Heart left ventricle (tissue), 13 donors: ENCODE measurements around the gene RNF123.

ENCODE experiments used
- POLR2A ChIP-seq, 2 donors: fragments of 450-650 bp; IDR thresholded peaks; one replicate each; pipeline ENCODE4 v1.6.1; 2017; ENCODE audit warnings: antibody characterized with exemption in 2 of 2, mild to moderate bottlenecking in 2 of 2, moderate library complexity in 2 of 2
- TF ChIP-seq, protein P1 (sequence below), 12 donors: fragments of 200-600 bp; sonication (generic) in 4 of 12; IDR thresholded peaks; one replicate each; pipeline versions ENCODE4 v1.5.0 to v1.8.0; 2018 to 2022; ENCODE audit warnings: antibody characterized with exemption in 12 of 12, mild to moderate bottlenecking in 5 of 12
- donor health status: ischemic (EF 13 %, LVEDD 7.1; RV severe dilation, severe dysfunction).
- donor health status: DM: no; HTN: yes; CAD: no.
- donor health status: DM: no; HTN: no; CAD: no.
- donor health status: ischemic (EF 25% LVEDD 6.9; RV normal size, moderate dysfunction).
- donor health status: ischemic (EF 25% LVEDD 5.7; RV mildly dilated, moderate dysfunction).
- donor health status: ischemic (EF 35%, LVEDD 5.7; RV mildly dilated, moderate dysfunction).
- donor health status: nonischemic (EF 11% LVEDD 7.7; RV severe dilation, severe dysfunction).
- donor health status: DM: yes; HTN: yes; CAD: no.
- donor health status: PGD.
- donor health status: ischemic (EF 29% LVEDD 5.4; RV normal size, mild dysfunction).
- donor health status: nonischemic (EF 23%, LVEDD 6.1; RV moderate dilation, normal function).

GRCh38 chr3:49714728-49715550 is 25.6 kb downstream of the RNF123 start:
- no peak for TF ChIP-seq POLR2A (IDR thresholded peaks at IDR 0.05)
- TF ChIP-seq, protein P1, sequence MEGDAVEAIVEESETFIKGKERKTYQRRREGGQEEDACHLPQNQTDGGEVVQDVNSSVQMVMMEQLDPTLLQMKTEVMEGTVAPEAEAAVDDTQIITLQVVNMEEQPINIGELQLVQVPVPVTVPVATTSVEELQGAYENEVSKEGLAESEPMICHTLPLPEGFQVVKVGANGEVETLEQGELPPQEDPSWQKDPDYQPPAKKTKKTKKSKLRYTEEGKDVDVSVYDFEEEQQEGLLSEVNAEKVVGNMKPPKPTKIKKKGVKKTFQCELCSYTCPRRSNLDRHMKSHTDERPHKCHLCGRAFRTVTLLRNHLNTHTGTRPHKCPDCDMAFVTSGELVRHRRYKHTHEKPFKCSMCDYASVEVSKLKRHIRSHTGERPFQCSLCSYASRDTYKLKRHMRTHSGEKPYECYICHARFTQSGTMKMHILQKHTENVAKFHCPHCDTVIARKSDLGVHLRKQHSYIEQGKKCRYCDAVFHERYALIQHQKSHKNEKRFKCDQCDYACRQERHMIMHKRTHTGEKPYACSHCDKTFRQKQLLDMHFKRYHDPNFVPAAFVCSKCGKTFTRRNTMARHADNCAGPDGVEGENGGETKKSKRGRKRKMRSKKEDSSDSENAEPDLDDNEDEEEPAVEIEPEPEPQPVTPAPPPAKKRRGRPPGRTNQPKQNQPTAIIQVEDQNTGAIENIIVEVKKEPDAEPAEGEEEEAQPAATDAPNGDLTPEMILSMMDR (IDR thresholded peaks at IDR 0.05) = no peak
